ENCODE measurements around the gene SHROOM3.
A peak's percentile ranks its signal among the peaks of the same experiment; 100 is the strongest.
"Not testable (repeated sequence)": the region's sequence is repeated elsewhere in the genome, so short reads cannot be mapped to it uniquely, and the experiment has no call there.

The SHROOM3 gene

GRCh38 chr4:76434901-76435527, at the start of gene SHROOM3:
TSS of gene SHROOM3 (plus strand) at chr4:76435229. CDS start at chr4:76436053, 824 bp downstream.
- DNase-seq (ENCODE audit: low read depth) = peak; percentile 14

DNA sequence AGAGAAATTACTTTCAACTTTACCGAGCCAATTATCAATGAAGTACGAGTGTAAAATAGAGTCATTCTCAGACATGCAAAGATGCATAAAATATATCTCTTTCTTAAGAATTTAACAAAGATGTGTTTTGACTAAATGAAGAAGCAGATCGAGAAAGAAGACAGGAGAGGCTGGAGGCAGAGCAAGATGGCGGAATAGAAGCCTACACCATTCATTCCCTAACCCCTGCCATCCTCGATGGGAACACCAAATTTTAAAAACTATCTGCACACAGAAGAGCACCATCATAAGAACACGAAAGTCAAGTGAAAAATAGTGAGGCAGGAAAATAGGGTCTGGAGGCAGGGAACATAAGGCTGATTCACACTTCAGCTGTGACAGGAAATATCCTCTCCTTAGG, 49.1 kb upstream of the SHROOM3 start:
- DNase-seq (ENCODE audit: low read depth) = no peak

DNA sequence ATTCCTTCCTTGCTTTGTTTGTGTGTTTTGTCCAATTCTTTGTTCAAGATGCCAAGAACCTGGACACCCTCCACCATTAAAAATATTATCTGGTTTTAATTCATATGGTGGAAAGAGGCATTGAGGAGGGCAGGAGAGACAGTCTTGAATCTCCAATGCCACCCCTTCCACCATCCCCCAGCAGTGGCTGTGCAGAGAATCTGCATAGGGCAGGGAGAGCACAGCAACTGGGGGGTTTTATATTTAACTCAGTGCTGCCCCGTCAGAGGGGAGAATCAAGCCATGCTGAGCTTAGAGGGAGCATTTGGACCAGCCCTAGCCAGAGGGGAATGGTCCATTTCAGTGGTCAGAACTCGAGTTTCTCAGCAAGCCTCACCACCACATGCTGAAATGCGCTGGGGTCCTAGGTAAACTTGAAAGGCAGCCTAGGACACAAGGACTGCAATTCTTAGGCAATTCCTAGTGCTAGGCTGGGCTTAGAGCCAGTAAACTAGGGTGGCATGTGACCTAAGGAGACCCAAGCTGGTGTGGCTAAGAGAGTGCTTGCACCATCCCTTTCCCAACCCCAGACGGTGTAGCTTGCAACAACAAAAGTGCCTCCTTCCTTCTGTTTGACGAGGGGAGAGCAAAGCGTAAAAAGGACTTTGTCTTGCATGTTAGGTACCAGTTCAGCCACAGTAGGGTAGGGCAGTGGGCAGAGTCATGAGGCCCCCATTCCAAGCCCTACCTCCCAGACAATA, 48.3 kb upstream of the SHROOM3 start:
- DNase-seq (ENCODE audit: low read depth) = no peak

DNA sequence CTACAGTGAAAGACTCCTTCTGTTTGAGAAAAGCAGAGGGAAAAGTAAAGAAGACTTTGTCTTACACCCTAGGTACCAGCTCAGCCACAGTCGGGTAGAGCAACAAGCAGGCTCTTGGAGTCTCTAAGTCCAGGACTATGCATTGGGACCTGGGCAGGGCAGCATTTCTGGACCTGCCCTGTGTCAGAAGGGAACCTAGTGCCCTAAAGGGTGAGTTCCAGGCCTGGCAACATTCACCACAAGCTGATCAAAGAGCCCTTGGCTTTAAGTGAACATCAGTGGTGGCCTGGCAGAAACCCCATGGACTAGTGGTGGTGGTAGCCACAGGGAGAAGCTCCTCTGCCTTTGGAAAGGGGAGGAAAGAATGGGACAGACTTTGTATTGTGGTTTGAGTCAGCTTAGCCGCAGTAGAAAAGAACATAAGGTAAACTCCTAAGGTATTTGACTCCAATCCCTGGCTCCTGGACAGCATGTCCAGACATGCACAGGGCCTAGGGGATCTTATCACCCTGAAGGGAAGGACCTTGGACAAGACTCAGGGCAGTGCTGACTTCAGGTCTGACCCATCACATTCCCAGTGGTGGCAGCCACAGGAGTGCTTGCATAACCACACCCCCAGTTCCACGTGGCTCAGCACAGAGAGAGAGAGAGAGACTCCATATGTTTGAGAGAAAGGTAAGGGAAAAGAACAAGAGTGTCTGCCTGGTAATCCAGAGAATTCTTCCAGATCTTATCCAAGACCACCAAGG, 46.7 kb upstream of the SHROOM3 start:
- DNase-seq (ENCODE audit: low read depth) = peak; percentile 22

- DNase-seq (ENCODE audit: low read depth) = no peak
These were observed 33.4 kb upstream of the SHROOM3 start for GRCh38 chr4:76401654-76402053.

GRCh38 chr4:76406081-76406480, 28.9 kb upstream of the SHROOM3 start:
- DNase-seq (ENCODE audit: low read depth) = no peak

DNA sequence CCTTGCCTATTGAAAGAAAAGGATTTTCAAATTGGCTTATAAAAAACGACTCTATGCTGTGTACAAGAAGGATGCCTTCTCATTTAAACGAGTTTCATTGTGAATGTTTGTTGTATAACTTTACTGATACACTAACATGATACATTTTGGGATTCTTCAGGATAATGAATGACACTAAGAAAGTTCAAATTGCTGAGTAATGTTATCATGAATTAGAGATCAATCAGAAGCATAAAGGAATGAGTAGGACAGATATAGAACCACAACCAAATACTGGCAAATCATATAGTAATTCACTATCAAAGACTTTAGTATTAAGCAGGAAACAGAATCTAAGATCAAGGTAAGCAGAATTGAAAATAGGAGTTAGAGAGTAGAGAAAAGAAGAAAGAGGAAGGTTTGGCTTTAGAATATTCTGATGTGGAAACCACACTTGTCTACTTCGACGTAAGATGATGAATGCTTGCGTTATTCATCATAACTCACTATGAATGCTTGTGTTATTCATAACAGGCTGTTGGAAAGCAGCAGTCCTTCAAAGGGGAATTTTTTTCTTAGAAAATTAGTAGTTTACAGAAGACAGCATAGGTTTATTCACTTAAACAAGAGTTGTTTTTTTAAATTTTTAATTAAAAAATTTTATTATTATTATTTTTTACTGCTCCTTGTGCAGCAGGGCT, 27.4 kb upstream of the SHROOM3 start:
- peak; percentile 22 for DNase-seq (ENCODE audit: low read depth)

DNA sequence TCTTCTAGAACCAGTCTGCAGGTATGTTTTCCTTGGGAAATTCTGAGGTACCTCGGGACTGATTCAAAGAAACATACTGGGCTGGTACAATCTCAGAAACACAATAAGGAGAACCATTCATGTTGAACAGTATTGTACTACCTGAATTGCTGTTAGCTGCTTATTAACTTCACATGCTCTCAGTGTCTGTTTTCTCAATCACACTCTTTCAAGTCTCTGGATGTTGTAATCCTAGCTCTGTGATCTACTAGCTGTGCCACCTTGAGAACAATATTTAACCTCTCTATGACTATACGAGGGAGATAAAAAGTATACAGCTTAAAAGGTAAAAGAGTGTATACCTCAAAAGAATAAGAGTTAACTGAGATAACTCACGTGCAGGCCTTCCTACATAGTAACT, 24.4 kb upstream of the SHROOM3 start:
- DNase-seq (ENCODE audit: low read depth) = no peak

- DNase-seq (ENCODE audit: low read depth) = no peak
These were observed 14.8 kb upstream of the SHROOM3 start for GRCh38 chr4:76420188-76420761.

DNA sequence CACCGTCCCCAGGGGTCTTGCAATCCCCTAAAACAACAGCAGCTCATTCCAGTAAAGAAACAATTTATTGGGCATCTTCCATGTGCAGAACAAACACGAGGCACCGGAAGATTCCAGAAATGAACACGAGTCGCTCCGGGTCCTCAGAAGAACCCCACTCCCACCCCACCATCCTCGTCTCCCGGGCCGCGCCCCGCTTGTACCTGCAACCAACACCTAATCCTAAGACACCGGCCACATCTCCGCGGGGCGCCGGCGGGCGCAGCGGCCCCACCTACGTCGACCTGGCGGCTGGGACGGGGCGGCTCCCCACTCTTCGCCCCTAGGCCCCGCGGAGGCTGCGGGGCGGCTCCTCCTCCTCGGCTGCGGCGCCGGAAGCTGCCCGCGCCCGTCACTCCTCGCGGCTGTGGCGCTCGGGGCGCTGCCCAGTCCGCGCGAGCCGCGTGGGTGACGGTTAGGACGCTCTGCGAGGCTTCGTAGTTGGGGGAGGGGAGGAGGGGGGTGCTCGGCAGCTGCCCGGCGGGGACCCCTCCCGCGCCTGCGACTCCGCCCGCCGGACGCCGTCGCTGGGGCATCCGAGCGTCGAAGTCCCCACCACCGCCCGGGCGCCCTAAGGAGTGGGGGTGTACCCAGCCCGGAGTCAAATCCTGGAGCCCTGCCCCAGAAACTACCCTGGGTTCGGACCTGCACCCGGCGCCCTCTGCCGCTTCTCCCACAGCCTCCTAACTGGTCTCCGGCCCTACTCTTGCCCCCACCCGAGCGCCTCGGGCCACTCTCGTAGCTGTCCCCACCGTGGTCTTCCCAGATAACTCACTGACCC, 14.1 kb upstream of the SHROOM3 start, which contains the start of gene CCDC158:
Gene CCDC158 (minus strand): TSS at position 380 of the 820 bp plus-strand sequence. CDS start 17,934 bp downstream, outside the sequence.
- DNase-seq (ENCODE audit: low read depth) = no peak

DNA sequence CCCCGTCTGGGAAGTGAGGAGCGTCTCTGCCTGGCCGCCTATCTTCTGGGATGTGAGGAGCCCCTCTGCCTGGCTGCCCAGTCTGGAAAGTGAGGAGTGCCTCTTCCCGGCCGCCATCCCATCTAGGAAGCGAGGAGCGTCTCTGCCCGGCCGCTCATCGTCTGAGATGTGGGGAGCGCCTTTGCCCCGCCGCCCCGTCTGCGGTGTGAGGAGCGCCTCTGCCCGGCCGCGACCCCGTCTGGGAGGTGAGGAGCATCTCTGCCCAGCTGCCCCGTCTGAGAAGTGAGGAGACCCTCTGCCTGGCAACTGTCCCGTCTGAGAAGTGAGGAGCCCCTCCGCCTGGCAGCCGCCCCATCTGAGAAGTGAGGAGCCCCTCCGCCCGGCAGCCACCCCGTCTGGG, 11.9 kb upstream of the SHROOM3 start:
- not testable (repeated sequence) for DNase-seq (ENCODE audit: low read depth)

- no peak for DNase-seq (ENCODE audit: low read depth)
These were observed 8.8 kb upstream of the SHROOM3 start for GRCh38 chr4:76426272-76426671.

- no peak for DNase-seq (ENCODE audit: low read depth)
These were observed 5.4 kb upstream of the SHROOM3 start for GRCh38 chr4:76429636-76430035.

DNA sequence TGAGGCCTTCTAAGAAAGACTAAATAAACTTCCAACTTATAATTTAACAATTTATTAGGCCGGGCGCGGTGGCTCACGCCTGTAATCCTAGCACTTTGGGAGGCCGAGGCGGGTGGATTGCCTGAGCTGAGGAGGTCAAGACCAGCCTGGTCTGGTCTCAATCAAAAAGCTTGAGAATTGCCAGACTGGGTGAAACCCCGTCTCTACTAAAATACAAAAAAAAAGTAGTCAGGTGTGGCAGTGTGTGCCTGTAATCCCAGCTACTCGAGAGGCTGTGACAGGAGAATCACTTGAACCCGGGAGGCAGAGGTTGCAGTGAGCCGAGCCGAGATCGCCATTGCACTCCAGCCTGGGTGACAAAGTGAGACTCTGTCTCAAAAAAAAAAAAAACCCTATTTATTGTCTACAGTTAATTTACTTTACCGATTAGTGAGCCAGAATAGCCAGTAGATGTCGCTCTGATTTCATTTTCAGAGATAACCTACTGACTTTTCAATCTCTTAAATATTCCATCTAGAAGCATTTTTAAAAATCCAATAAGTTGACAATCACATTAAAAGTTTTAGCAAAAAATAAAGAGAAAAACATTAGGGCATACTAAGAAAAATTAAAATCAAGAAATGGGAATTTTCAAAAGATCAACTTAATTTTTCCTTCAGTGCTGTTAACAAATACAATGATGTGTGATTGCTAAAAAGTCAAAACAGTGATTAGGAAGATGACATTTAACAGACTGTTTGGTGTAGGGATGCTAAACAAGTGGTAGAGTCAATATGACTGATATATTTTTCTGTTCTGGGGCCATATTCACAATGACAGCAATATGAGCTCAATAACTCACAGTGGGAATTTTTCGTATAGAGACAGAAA, 4.3 kb upstream of the SHROOM3 start:
- peak; percentile 51 for DNase-seq (ENCODE audit: low read depth)

- no peak for DNase-seq (ENCODE audit: low read depth)
These were observed 695 bp downstream of the SHROOM3 start for GRCh38 chr4:76435528-76436319.

GRCh38 chr4:76439491-76439890, 4.5 kb downstream of the SHROOM3 start:
- DNase-seq (ENCODE audit: low read depth) = no peak

GRCh38 chr4:76441881-76442280, 6.9 kb downstream of the SHROOM3 start:
- DNase-seq (ENCODE audit: low read depth) = no peak

DNA sequence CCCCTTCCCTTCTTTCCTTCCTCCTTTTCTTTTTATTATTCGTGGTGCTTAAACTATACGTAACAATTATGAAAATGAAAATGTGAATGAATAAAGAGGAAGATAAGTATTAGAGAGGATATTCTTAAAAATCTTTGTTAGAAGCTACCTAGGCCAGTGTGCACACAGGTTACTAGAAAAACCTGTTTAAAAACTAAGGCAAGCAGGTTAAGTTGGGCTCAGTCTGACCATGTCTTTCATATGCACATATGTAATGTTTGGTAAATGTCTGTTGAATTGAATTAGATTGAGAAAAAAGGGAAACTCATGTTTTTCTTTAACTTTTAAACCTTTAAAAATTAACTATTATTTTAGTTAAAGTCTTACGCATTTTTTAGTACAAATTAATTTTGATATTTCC, 7.8 kb downstream of the SHROOM3 start:
- no peak for DNase-seq (ENCODE audit: low read depth)

GRCh38 chr4:76443376-76443775, 8.3 kb downstream of the SHROOM3 start:
- no peak for DNase-seq (ENCODE audit: low read depth)

All from iris pigment epithelial cell (primary cell).